ENCODE data around the gene GPR137. TPM values are rescaled to one million over a fixed set of nuclear protein-coding genes. Genes with fewer than 3 reads are reported as not detected.
A peak's percentile ranks its signal among the peaks of the same experiment; 100 is the strongest.
"Not testable (repeated sequence)": the region's sequence is repeated elsewhere in the genome, so short reads cannot be mapped to it uniquely, and the experiment has no call there.

The GPR137 gene
- total and polyA plus RNA-seq, 12 donors, result 15.6 to 69.8 (median 41.2) TPM

DNA sequence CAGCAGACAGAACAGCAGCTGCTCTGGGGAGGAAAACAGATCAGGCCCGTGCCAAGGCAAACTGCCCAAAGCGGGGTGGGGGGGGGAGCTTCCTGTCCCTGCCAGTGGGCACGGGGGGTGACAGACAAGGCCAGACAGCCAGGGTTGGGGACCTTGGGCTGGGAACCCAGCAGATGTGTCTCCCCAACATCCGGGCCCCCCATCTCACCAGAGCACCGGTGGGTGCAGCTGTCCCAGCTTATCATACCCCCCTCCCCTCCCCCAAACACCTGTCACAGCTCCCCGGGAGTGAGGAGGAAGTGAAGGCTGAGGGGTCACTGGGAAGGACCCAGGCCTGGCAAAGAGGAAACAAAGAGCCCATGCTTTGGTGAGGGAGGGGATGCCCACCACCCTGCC, 40.2 kb upstream of the GPR137 start:
- Histone ChIP-seq H3K27me3 (no peaks in the 10 kb centered on the region), H3K27ac (peak overlapping the region; percentile 16 to 90 (median 85)), H3K9me3 (replicated peaks in 1 of 3) (no peaks in the 10 kb centered on the region), H3K4me1 (replicated peaks in 1 of 2) (peaks cover 31 to 40% of the 10 kb centered on the region in 2 donors), H3K36me3 (replicated peaks in 1 of 2) (peaks cover 0 to 12% of the 10 kb centered on the region in 2 donors), H3K4me3 (peak overlapping the region in 2 of 4 donors; percentile 59 to 72)
- intact Hi-C loops (cut with DNase I), result no loop called here
- no peak for TF ChIP-seq POLR2A (IDR thresholded peaks at IDR 0.05)
- no peak for TF ChIP-seq CTCF (IDR thresholded peaks at IDR 0.05)
- WGBS, 4 donors, result 0 to 10% (median 6%) methylated on average over 2 to 6 of the region's 6 CpGs
- DNase-seq, result peak; percentile 67 to 84 (median 76)

- H3K27me3 ChIP-seq, result no peaks in the 10 kb centered on the region
- H3K27ac ChIP-seq, result peak overlapping the region; percentile 16 to 90 (median 85)
- intact Hi-C loops (cut with DNase I), result no loop called here
- peaks cover 32 to 43% of the 10 kb centered on the region in 2 donors for H3K4me1 ChIP-seq (replicated peaks in 1 of 2)
- peak overlapping the region; percentile 2 to 72 (median 66) for H3K4me3 ChIP-seq
- WGBS, 4 donors, result 0 to 9% (median 0%) methylated on average over 7 to 46 of the region's 46 CpGs
- H3K9me3 ChIP-seq (replicated peaks in 1 of 3), result no peaks in the 10 kb centered on the region
- no peak for TF ChIP-seq CTCF (IDR thresholded peaks at IDR 0.05)
- peak in 1 of 2 donors; percentile 74 for TF ChIP-seq POLR2A (IDR thresholded peaks at IDR 0.05)
- H3K36me3 ChIP-seq (replicated peaks in 1 of 2), result peaks cover 0 to 12% of the 10 kb centered on the region in 2 donors
- peak; percentile 84 to 93 (median 90) for DNase-seq
These were observed 39.6 kb upstream of the GPR137 start for GRCh38 chr11:64245797-64246620.

DNA sequence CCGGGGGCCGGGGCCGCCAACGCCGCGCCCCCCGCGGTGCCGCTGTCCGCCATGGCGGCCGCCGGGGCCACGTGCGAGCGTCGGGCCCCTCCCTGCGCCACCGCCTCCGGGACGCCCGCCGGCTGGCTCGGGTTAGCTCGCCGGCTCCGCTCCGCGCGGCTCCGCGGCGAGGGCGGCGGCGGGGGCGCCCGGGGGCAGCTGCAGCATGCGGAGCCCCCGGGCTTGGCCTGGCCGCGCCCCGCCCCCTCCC, 39.1 kb upstream of the GPR137 start:
- Histone ChIP-seq H3K4me1 (replicated peaks in 1 of 2) (peaks cover 33 to 44% of the 10 kb centered on the region in 2 donors), H3K27ac (peak overlapping the region in 3 of 5 donors; percentile 84 to 90 (median 87)), H3K4me3 (peak overlapping the region in 2 of 4 donors; percentile 59 to 72), H3K36me3 (replicated peaks in 1 of 2) (peaks cover 0 to 12% of the 10 kb centered on the region in 2 donors)
- intact Hi-C loops (cut with DNase I); DNase-seq; H3K9me3 ChIP-seq (replicated peaks in 1 of 3); H3K27me3 ChIP-seq: not testable (repeated sequence)
- WGBS, 4 donors, result 0 to 1% (median 0%) methylated on average over 15 to 41 of the region's 43 CpGs; no CpG with 5 or more reads in 1 of the 4 donors

- Histone ChIP-seq H3K27me3 (no peaks in the 10 kb centered on the region), H3K27ac (peak within 1 kb of the TSS; percentile 85 to 90 (median 87)), H3K36me3 (replicated peaks in 1 of 2) (peaks cover 0 to 12% of the 10 kb centered on the region in 2 donors), H3K9me3 (replicated peaks in 1 of 3) (no peaks in the 10 kb centered on the region), H3K4me1 (replicated peaks in 1 of 2) (peaks cover 32 to 44% of the 10 kb centered on the region in 2 donors), H3K4me3 (peak within 1 kb of the TSS; percentile 72 to 82 (median 76))
- intact Hi-C loops (cut with DNase I), result no loop called here
- WGBS, 4 donors, result 0% methylated on average over 19 to 74 of the region's 74 CpGs
- peak; percentile 87 to 92 (median 90) for DNase-seq
- TF ChIP-seq CTCF (IDR thresholded peaks at IDR 0.05), result peak in 4 of 6 experiments; percentile 13 to 27 (median 24)
- peak in 1 of 2 donors; percentile 18 for TF ChIP-seq POLR2A (IDR thresholded peaks at IDR 0.05)
These were observed 38.5 kb upstream of the GPR137 start, which contains the start of gene PPP1R14B for GRCh38 chr11:64246871-64247728. PPP1R14B (minus strand) TSS chr11:64246943; CDS start chr11:64246673, 270 bp downstream.

All from adrenal gland (tissue), 12 donors.